Left renal pelvis (tissue), 4 donors: ENCODE data around the gene EHBP1. TPM values are rescaled to one million over a fixed set of nuclear protein-coding genes. Genes with fewer than 3 reads are reported as not detected.

Experiments
- DNase-seq, 4 donors: peaks; one replicate each; pipeline ENCODE4 v3.0.0-alpha.2; 2013; ENCODE audit warnings: low read depth in 4 of 4, low spot score in 3 of 4
- polyA plus RNA-seq, 4 donors: library from polyadenylated mRNA; unstranded; fragments of 120-200 nt; gene quantifications; one replicate each; pipeline ENCODE4 v1.2.1, GENCODE V29; 2013; ENCODE audit not compliant: insufficient read length in 4 of 4

The EHBP1 gene
- polyA plus RNA-seq, 4 donors = 45.0 to 95.9 (median 55.6) TPM

GRCh38 chr2:62939735-62940491 lies 234.4 kb downstream of the EHBP1 start:
- no peak for DNase-seq

- DNase-seq = no peak
These were observed 235.2 kb downstream of the EHBP1 start for GRCh38 chr2:62940697-62941096.

- DNase-seq = no peak
These were observed 235.9 kb downstream of the EHBP1 start for GRCh38 chr2:62941413-62941812.

- DNase-seq = no peak
These were observed 238.8 kb downstream of the EHBP1 start for GRCh38 chr2:62944362-62944761.

- DNase-seq = peak in 1 of 4 donors; percentile 1
These were observed 241.9 kb downstream of the EHBP1 start for GRCh38 chr2:62947403-62947802.

- DNase-seq = no peak
These were observed 251.1 kb downstream of the EHBP1 start for GRCh38 chr2:62956651-62957050.

GRCh38 chr2:62958206-62958605 lies 252.7 kb downstream of the EHBP1 start:
- no peak for DNase-seq

GRCh38 chr2:62964050-62964449 lies 258.5 kb downstream of the EHBP1 start:
- no peak for DNase-seq

- no peak for DNase-seq
These were observed 259.2 kb downstream of the EHBP1 start for GRCh38 chr2:62964671-62965070.

GRCh38 chr2:62966991-62967390 lies 261.5 kb downstream of the EHBP1 start:
- no peak for DNase-seq

- no peak for DNase-seq
These were observed 262.7 kb downstream of the EHBP1 start for GRCh38 chr2:62968168-62968567.

GRCh38 chr2:62968668-62969067 lies 263.2 kb downstream of the EHBP1 start:
- DNase-seq = no peak

- no peak for DNase-seq
These were observed 266.4 kb downstream of the EHBP1 start for GRCh38 chr2:62971936-62972335.

GRCh38 chr2:62972601-62973000 lies 267.1 kb downstream of the EHBP1 start:
- DNase-seq = no peak

- no peak for DNase-seq
These were observed 269.5 kb downstream of the EHBP1 start for GRCh38 chr2:62974999-62975398.

- no peak for DNase-seq
These were observed 286.1 kb downstream of the EHBP1 start for GRCh38 chr2:62991605-62992004.

- DNase-seq = no peak
These were observed 287.0 kb downstream of the EHBP1 start for GRCh38 chr2:62992561-62992960.

- DNase-seq = no peak
These were observed 288.7 kb downstream of the EHBP1 start for GRCh38 chr2:62994206-62994605.

- no peak for DNase-seq
These were observed 291.1 kb downstream of the EHBP1 start for GRCh38 chr2:62996534-62997186.

- no peak for DNase-seq
These were observed 293.4 kb downstream of the EHBP1 start for GRCh38 chr2:62998949-62999348.

- no peak for DNase-seq
These were observed 294.4 kb downstream of the EHBP1 start for GRCh38 chr2:62999905-63000304.

GRCh38 chr2:63000801-63001200 lies 295.3 kb downstream of the EHBP1 start:
- DNase-seq = peak in 1 of 4 donors; percentile 4
